K562 (cell line): ENCODE results near the gene REEP3. TPM values are rescaled to one million over a fixed set of nuclear protein-coding genes. Genes with fewer than 3 reads are reported as not detected.

Experiments used
- ATAC-seq: fragments of 200-7000 bp; cut with Tn5 transposase; 3 replicates; pipeline ENCODE4 v1.9.1; 2020; ENCODE audit warnings: moderate library complexity
- BruUV-seq: library from RNA; stranded (reverse); fragments of 400-500 nt; replicated peaks from 2 replicates; lab custom pipeline; 2021; lab: Mats Ljungman, UMichigan
- CTCF ChIA-PET: fragments of 300-600 bp; formaldehyde crosslinking; extraction: SDS; loops from one replicate; lab custom pipeline; 2021; ENCODE audit warnings: low intra/inter-chr PET ratio; lab: Yijun Ruan, JAX
- POLR2A ChIA-PET: fragments of 300-600, 350-650 bp; sonication (Branson Sonifier 250); formaldehyde crosslinking; extraction: SDS; loops from one replicate; lab custom pipeline; 2021; ENCODE audit warnings: antibody characterized with exemption, inconsistent platforms; lab: Yijun Ruan, JAX
- DNase-seq, 4 experiments: peaks; one replicate each; pipeline versions ENCODE4 v3.0.0 to v3.0.0-alpha.2; 2011 to 2018; ENCODE audit warnings: low spot score in 3 of 4, mixed read lengths in 3 of 4; ENCODE audit errors: extremely low read depth in 1 of 4
- FAIRE-seq: peaks from 2 replicates; lab custom pipeline; 2011; peaks lifted over from hg19 to GRCh38; lab: Jason Lieb, UNC
- H2AFZ ChIP-seq: 2 replicates; pipeline ENCODE4 v1.6.0; 2011; ENCODE audit warnings: low read depth, low read length, control low read depth, inconsistent platforms
- H3K27ac ChIP-seq: fragments of 200-600 bp; 3 replicates; pipeline ENCODE4 v1.8.0; 2011; ENCODE audit warnings: low read depth, mild to moderate bottlenecking, control low read depth, inconsistent platforms, low read length, moderate library complexity, mixed read lengths; ENCODE audit errors: extremely low read depth
- H3K27me3 ChIP-seq, 2 experiments: fragments of 300-600 bp in 1 of 2; 2 replicates in 1 of 2; 3 replicates in 1 of 2; pipeline versions ENCODE4 v1.6.0 to v1.8.0; 2011; ENCODE audit warnings: inconsistent platforms in 2 of 2, low read length in 2 of 2, mild to moderate bottlenecking in 1 of 2, mixed read lengths in 1 of 2, moderate library complexity in 1 of 2; ENCODE audit not compliant: control insufficient read depth in 2 of 2, insufficient read depth in 2 of 2
- H3K36me3 ChIP-seq: fragments of 300-600 bp; 3 replicates; pipeline ENCODE4 v1.8.0; 2011; ENCODE audit warnings: mild to moderate bottlenecking, low read length, inconsistent platforms; ENCODE audit not compliant: control insufficient read depth, insufficient read depth
- H3K4me1 ChIP-seq, 2 experiments: fragments of 200-600 bp in 1 of 2; replicated peaks in 1 of 2; 2 replicates in 1 of 2; 3 replicates in 1 of 2; pipeline versions ENCODE4 v1.5.1 to v1.8.0; 2011; ENCODE audit warnings: inconsistent platforms in 2 of 2, low read length in 2 of 2, mild to moderate bottlenecking in 1 of 2, mixed read lengths in 1 of 2, moderate library complexity in 1 of 2; ENCODE audit not compliant: control insufficient read depth in 2 of 2, insufficient read depth in 2 of 2
- H3K4me2 ChIP-seq: 2 replicates; pipeline ENCODE4 v1.6.1; 2011; ENCODE audit warnings: low read length, control low read depth, inconsistent platforms, mixed read lengths; ENCODE audit not compliant: insufficient read depth
- H3K4me3 ChIP-seq: fragments of 200-600 bp; sonication (generic), shearing (Covaris generic); 2 replicates; pipeline ENCODE4 v1.5.1; 2016; ENCODE audit warnings: control low read depth, inconsistent platforms
- H3K79me2 ChIP-seq: fragments of 200-600 bp; 3 replicates; pipeline ENCODE4 v1.8.0; 2011; ENCODE audit warnings: low read length, inconsistent platforms; ENCODE audit not compliant: control insufficient read depth, insufficient read depth
- H3K9ac ChIP-seq, 2 experiments: 2 replicates each; pipeline versions ENCODE4 v1.6.0 to v1.6.1; 2011; ENCODE audit warnings: low read depth in 2 of 2, low read length in 2 of 2, control low read depth in 1 of 2, inconsistent platforms in 1 of 2, mild to moderate bottlenecking in 1 of 2, mixed read lengths in 1 of 2; ENCODE audit not compliant: insufficient read depth in 1 of 2
- H3K9me1 ChIP-seq: one replicate; pipeline ENCODE4 v1.6.0; 2011; ENCODE audit warnings: inconsistent platforms, mild to moderate bottlenecking, low read length, moderate library complexity; ENCODE audit not compliant: control insufficient read depth, insufficient read depth
- H3K9me3 ChIP-seq: replicated peaks from 2 replicates; pipeline ENCODE4 v1.5.1; 2011; ENCODE audit warnings: low read depth, low read length, inconsistent platforms; ENCODE audit not compliant: control insufficient read depth, insufficient read depth
- H4K20me1 ChIP-seq: replicated peaks from 2 replicates; pipeline ENCODE4 v1.6.1; 2011; ENCODE audit warnings: low read length, inconsistent platforms, mixed read lengths; ENCODE audit not compliant: control insufficient read depth, insufficient read depth
- ATF3 ChIP-seq, 2 experiments: fragments of 450-650 bp in 1 of 2; sonication (generic) in 1 of 2; formaldehyde crosslinking in 1 of 2; IDR thresholded peaks in 1 of 2; conservative IDR thresholded peaks in 1 of 2; 2 replicates each; pipeline versions ENCODE4 v1.6.1 to v1.8.1; 2016 to 2023; ENCODE audit warnings: mild to moderate bottlenecking in 2 of 2, moderate library complexity in 2 of 2, inconsistent platforms in 1 of 2, missing genetic modification reagents in 1 of 2
- ATF7 ChIP-seq: fragments of 450-650 bp; IDR thresholded peaks from 2 replicates; pipeline ENCODE4 v1.7.1; 2014; ENCODE audit warnings: mild to moderate bottlenecking, moderate library complexity
- CHAMP1 ChIP-seq: fragments of 450-650 bp; IDR thresholded peaks from 2 replicates; pipeline ENCODE4 v1.6.1; 2016; ENCODE audit warnings: mild to moderate bottlenecking
- COPS2 ChIP-seq: fragments of 450-650 bp; conservative IDR thresholded peaks from 2 replicates; pipeline ENCODE4 v1.6.1; 2016; ENCODE audit warnings: mild to moderate bottlenecking, moderate library complexity
- EP400 ChIP-seq: fragments of 450-650 bp; IDR thresholded peaks from 2 replicates; pipeline ENCODE4 v1.6.1; 2017; ENCODE audit warnings: antibody characterized with exemption, mild to moderate bottlenecking, moderate library complexity
- KDM5B ChIP-seq: fragments of 200-600 bp; sonication (generic); IDR thresholded peaks from 2 replicates; pipeline ENCODE4 v1.6.1; 2012; ENCODE audit warnings: low read depth, mild to moderate bottlenecking, moderate library complexity, low read length, control low read depth, inconsistent platforms; ENCODE audit not compliant: insufficient replicate concordance
- NFIC ChIP-seq: fragments of 450-650 bp; IDR thresholded peaks from 2 replicates; pipeline ENCODE4 v1.6.1; 2017; ENCODE audit warnings: mild to moderate bottlenecking, inconsistent platforms
- ZNF655 ChIP-seq: fragments of 250-450 bp; sonication (Bioruptor Pico); IDR thresholded peaks from 2 replicates; pipeline ENCODE4 v1.5.0; 2021
- WGBS: fragments of 100-300 bp; shearing (Covaris generic); methylation state at CpG from one replicate; pipeline ENCODE4 v1.1.6; 2016; ENCODE audit warnings: low coverage, mixed read lengths; ENCODE audit not compliant: insufficient coverage; ENCODE audit errors: missing lambda C conversion rate; 5-methylcytosine and 5-hydroxymethylcytosine counted together
- in situ Hi-C: fragments of 300-500 bp; cut with MboI; formaldehyde crosslinking; loops from 4 replicates; pipeline ENCODE4 v1.15.0; 2018; ENCODE audit warnings: inconsistent platforms, mixed read lengths
- intact Hi-C: fragments of 100-400 bp; cut with micrococcal nuclease; formaldehyde crosslinking; loops from 2 replicates; pipeline ENCODE4 v1.14.2; 2022
- polyA plus RNA-seq, 8 experiments: library from polyadenylated mRNA; depleted of rRNA in 4 of 8; stranded (reverse) in 5 of 8; unstranded in 3 of 8; fragments of >200 nt; fragmentation: Nextera tagmentation in 2 of 8; fragmentation: Illumina TruSeq in 1 of 8; extraction: Ambion mirVana in 2 of 8; extraction: Trizol in 1 of 8; gene quantifications; 2 replicates each; pipeline versions ENCODE4 v1.2.1 to v1.2.3, GENCODE V29; 2011 to 2014; ENCODE audit warnings: inconsistent platforms in 1 of 8, missing spikeins in 1 of 8
- total RNA-seq, 7 experiments: library from RNA; depleted of rRNA in 6 of 7; stranded (reverse); fragments of >200 nt in 6 of 7; fragmentation: Illumina TruSeq in 2 of 7; extraction: Trizol in 2 of 7; gene quantifications; 2 replicates each; pipeline versions ENCODE4 v1.2.1 to v1.2.3, GENCODE V29; 2011 to 2021; ENCODE audit warnings: low replicate concordance in 1 of 7

Gene REEP3
- total and polyA plus RNA-seq, 9 of the 15 experiments (the other 6 are each of a cell fraction or from before 2014, with no cell fraction given): 3.4 to 13.4 (median 9.2) TPM

- Histone ChIP-seq H3K27me3 (no peaks in the 10 kb centered on the region), H2AFZ (peak overlapping the region; percentile 54; the same call in 1 of the 2 replicates), H3K9me1 (no peaks in the 10 kb centered on the region), H3K9me3 (no peaks in the 10 kb centered on the region), H3K79me2 (no peaks in the 10 kb centered on the region), H4K20me1 (no peaks in the 10 kb centered on the region), H3K9ac (no peak overlapping the region), H3K4me2 (no peak overlapping the region), H3K4me1 (peaks cover 9 to 16% of the 10 kb centered on the region in 2 experiments; a peak in 4 of 5 replicates), H3K27ac (no peak overlapping the region), H3K4me3 (no peak overlapping the region), H3K36me3 (no peaks in the 10 kb centered on the region)
- BruUV-seq: no TSS peak
- ATAC-seq (no peak), FAIRE-seq (peak; percentile 66), DNase-seq (peak; percentile 41 to 75 (median 51))
- ChIA-PET CTCF (interaction anchor here (0.6 to 1.3 kb wide), 2 partner anchors 86 to 467 kb away, joined by 3 read pairs; no protein-coding TSS in a partner anchor), POLR2A (interaction anchor here (0.6 to 1.6 kb wide), 3 partner anchors 43 to 466 kb away, joined by 3 read pairs; no protein-coding TSS in a partner anchor)
- intact Hi-C loops: loop anchor here (1.0 kb wide), 1 partner anchor 467 kb away; no protein-coding TSS in a partner anchor
- 18% methylated on average over 5 of the region's 5 CpGs for WGBS
- in situ Hi-C loops: loop anchor here (5.0 to 25.0 kb wide), 2 partner anchors 88 to 422 kb away; no protein-coding TSS in a partner anchor
- no peak for TF ChIP-seq KDM5B
- TF ChIP-seq EP400: peak; percentile 42
- TF ChIP-seq CHAMP1: 0 out of 2 replicates have a peak, but pooled peaks have one; percentile 34
- 0 out of 2 replicates have a peak, but pooled peaks have one; percentile 23 for TF ChIP-seq ATF3 (IDR thresholded peaks at IDR 0.05)
- TF ChIP-seq ATF3 (CRISPR knock-in tag; conservative IDR thresholded peaks at IDR 0.05): no peak
- TF ChIP-seq ATF7: peak; percentile 69; the same call in 1 of the 2 replicates
- TF ChIP-seq ZNF655: no peak
- 0 out of 2 replicates have a peak, but pooled peaks have one; percentile 9 for TF ChIP-seq NFIC
- no peak for TF ChIP-seq COPS2
These were observed 112.7 kb downstream of the REEP3 start for GRCh38 chr10:63633677-63634487.
